H9 (cell line): ENCODE data around the gene PEPD. TPM values are rescaled to one million over a fixed set of nuclear protein-coding genes. Genes with fewer than 3 reads are reported as not detected.
A peak's percentile ranks its signal among the peaks of the same experiment; 100 is the strongest.

Source experiments
- DNase-seq: peaks from one replicate; pipeline ENCODE4 v3.0.0-alpha.2; 2017
- H2AFZ ChIP-seq: one replicate; pipeline ENCODE4 v1.6.1; 2013; ENCODE audit warnings: mild to moderate bottlenecking, low read length, control low read depth, moderate library complexity
- H2AK5ac ChIP-seq: 2 replicates; pipeline ENCODE4 v1.6.1; 2013; ENCODE audit warnings: low read length, control low read depth, mixed read lengths; ENCODE audit not compliant: insufficient read length
- H2BK120ac ChIP-seq: one replicate; pipeline ENCODE4 v1.6.1; 2013; ENCODE audit warnings: low read depth, mild to moderate bottlenecking, low read length, control low read depth, inconsistent platforms; ENCODE audit not compliant: poor library complexity, severe bottlenecking
- H2BK12ac ChIP-seq: 2 replicates; pipeline ENCODE4 v1.6.1; 2013; ENCODE audit warnings: low read length, control low read depth, mixed read lengths, low read depth; ENCODE audit not compliant: insufficient read length
- H2BK15ac ChIP-seq: 2 replicates; pipeline ENCODE4 v1.6.1; 2013; ENCODE audit warnings: low read depth, low read length, control low read depth
- H2BK20ac ChIP-seq: one replicate; pipeline ENCODE4 v1.6.1; 2013; ENCODE audit warnings: low read depth, mild to moderate bottlenecking, low read length, control low read depth, inconsistent platforms; ENCODE audit not compliant: poor library complexity, severe bottlenecking
- H2BK5ac ChIP-seq: 2 replicates; pipeline ENCODE4 v1.6.1; 2013; ENCODE audit warnings: low read length, control low read depth, mixed read lengths; ENCODE audit not compliant: insufficient read length
- H3K14ac ChIP-seq: 2 replicates; pipeline ENCODE4 v1.6.1; 2013; ENCODE audit warnings: low read length, control low read depth; ENCODE audit not compliant: insufficient read depth
- H3K18ac ChIP-seq: 2 replicates; pipeline ENCODE4 v1.6.1; 2013; ENCODE audit warnings: low read depth, mild to moderate bottlenecking, mixed read lengths, low read length, control low read depth; ENCODE audit not compliant: insufficient read length
- H3K23ac ChIP-seq: 2 replicates; pipeline ENCODE4 v1.6.1; 2013; ENCODE audit warnings: low read length, control low read depth, mixed read lengths, low read depth; ENCODE audit not compliant: insufficient read length
- H3K23me2 ChIP-seq: 2 replicates; pipeline ENCODE4 v1.6.1; 2013; ENCODE audit warnings: low read depth, mild to moderate bottlenecking, mixed read lengths, low read length, control low read depth; ENCODE audit not compliant: insufficient read length, poor library complexity, severe bottlenecking
- H3K27ac ChIP-seq: 2 replicates; pipeline ENCODE4 v1.5.1; 2013; ENCODE audit warnings: low read length, control low read depth, mixed read lengths, low read depth; ENCODE audit not compliant: insufficient read length
- H3K27me3 ChIP-seq: 2 replicates; pipeline ENCODE4 v1.6.1; 2013; ENCODE audit warnings: low read length, control low read depth, inconsistent platforms; ENCODE audit not compliant: insufficient read depth
- H3K4ac ChIP-seq: 2 replicates; pipeline ENCODE4 v1.6.1; 2013; ENCODE audit warnings: low read depth, mild to moderate bottlenecking, control low read depth, inconsistent platforms, low read length, moderate library complexity
- H3K4me1 ChIP-seq: 2 replicates; pipeline ENCODE4 v1.6.1; 2013; ENCODE audit warnings: low read length, control low read depth, inconsistent platforms; ENCODE audit not compliant: insufficient read depth
- H3K4me2 ChIP-seq: 2 replicates; pipeline ENCODE4 v1.6.1; 2013; ENCODE audit warnings: low read length, control low read depth, mixed read lengths; ENCODE audit not compliant: insufficient read length, insufficient read depth
- H3K56ac ChIP-seq: 2 replicates; pipeline ENCODE4 v1.6.1; 2013; ENCODE audit warnings: low read depth, mild to moderate bottlenecking, mixed read lengths, low read length, control low read depth; ENCODE audit not compliant: insufficient read length
- H3K79me1 ChIP-seq: 2 replicates; pipeline ENCODE4 v1.6.1; 2013; ENCODE audit warnings: low read depth, mild to moderate bottlenecking, moderate library complexity, low read length, control low read depth, inconsistent platforms; ENCODE audit not compliant: insufficient read depth, poor library complexity, severe bottlenecking
- H3K79me2 ChIP-seq: 2 replicates; pipeline ENCODE4 v1.6.1; 2013; ENCODE audit warnings: low read length, control low read depth, inconsistent platforms; ENCODE audit not compliant: insufficient read depth
- H3K9ac ChIP-seq: 2 replicates; pipeline ENCODE4 v1.6.1; 2013; ENCODE audit warnings: low read length, control low read depth, mixed read lengths; ENCODE audit not compliant: insufficient read length; ENCODE audit errors: extremely low read depth
- H3K9me3 ChIP-seq: one replicate; pipeline ENCODE4 v1.6.1; 2013; ENCODE audit warnings: low read depth, low read length, inconsistent platforms; ENCODE audit not compliant: control insufficient read depth
- H3T11ph ChIP-seq: one replicate; pipeline ENCODE4 v1.6.1; 2013; ENCODE audit warnings: mild to moderate bottlenecking, low read length, control low read depth, inconsistent platforms
- H4K20me1 ChIP-seq: one replicate; pipeline ENCODE4 v1.6.1; 2013; ENCODE audit not compliant: control insufficient read depth, insufficient read length, insufficient read depth
- H4K5ac ChIP-seq: 2 replicates; pipeline ENCODE4 v1.6.1; 2013; ENCODE audit warnings: low read depth, mild to moderate bottlenecking, mixed read lengths, low read length, control low read depth; ENCODE audit not compliant: insufficient read length
- H4K8ac ChIP-seq: replicated peaks from 2 replicates; pipeline ENCODE4 v1.6.1; 2013; ENCODE audit warnings: low read length, control low read depth, mixed read lengths, low read depth; ENCODE audit not compliant: insufficient read length
- H4K91ac ChIP-seq: 2 replicates; pipeline ENCODE4 v1.6.1; 2013; ENCODE audit warnings: low read depth, mild to moderate bottlenecking, moderate library complexity, mixed read lengths, low read length, control low read depth; ENCODE audit not compliant: insufficient read length
- H3K27ac Mint-ChIP-seq, 3 experiments: 2 replicates in 2 of 3; 3 replicates in 1 of 3; pipeline ENCODE4 v1.8.0; 2020 to 2021; ENCODE audit warnings: mixed read lengths in 3 of 3, mild to moderate bottlenecking in 1 of 3, moderate library complexity in 1 of 3
- H3K27me3 Mint-ChIP-seq: 2 replicates; pipeline ENCODE4 v1.8.0; 2021; ENCODE audit warnings: low read depth, mild to moderate bottlenecking, moderate library complexity, mixed read lengths
- H3K36me3 Mint-ChIP-seq, 3 experiments: 2 replicates in 2 of 3; 3 replicates in 1 of 3; pipeline ENCODE4 v1.8.0; 2020 to 2021; ENCODE audit warnings: low read depth in 3 of 3, mixed read lengths in 3 of 3; ENCODE audit not compliant: insufficient read depth in 1 of 3
- H3K4me1 Mint-ChIP-seq, 2 experiments: 2 replicates each; pipeline ENCODE4 v1.8.0; 2020; ENCODE audit warnings: mixed read lengths in 2 of 2
- H3K4me3 Mint-ChIP-seq, 2 experiments: 2 replicates in 1 of 2; 3 replicates in 1 of 2; pipeline ENCODE4 v1.8.0; 2020 to 2021; ENCODE audit warnings: mild to moderate bottlenecking in 2 of 2, mixed read lengths in 2 of 2, moderate library complexity in 1 of 2
- H3K9me3 Mint-ChIP-seq, 2 experiments: 2 replicates in 1 of 2; 3 replicates in 1 of 2; pipeline ENCODE4 v1.8.0; 2020; ENCODE audit warnings: mild to moderate bottlenecking in 2 of 2, mixed read lengths in 2 of 2, moderate library complexity in 1 of 2
- WGBS: extraction: QIAGEN DNeasy Blood & Tissue Kit; methylation state at CpG from one replicate; pipeline ENCODE4 v1.1.7; 2013; ENCODE audit warnings: missing lambda C conversion rate, low lambda C conversion rate, mixed read lengths; ENCODE audit not compliant: insufficient read length; ENCODE audit errors: extremely low coverage; 5-methylcytosine and 5-hydroxymethylcytosine counted together
- total RNA-seq: library from RNA; stranded (reverse); gene quantifications from 2 replicates; pipeline ENCODE4 v1.2.1, GENCODE V29; 2021
- TF ChIP-seq, protein P1 (sequence below): fragments of 200-600 bp; sonication (generic); conservative IDR thresholded peaks from 3 replicates; pipeline ENCODE4 v1.8.0; 2021; ENCODE audit warnings: antibody characterized with exemption, mild to moderate bottlenecking

The PEPD gene
- total RNA-seq, 1 experiment from 2014 or later = 52.8 TPM

DNA sequence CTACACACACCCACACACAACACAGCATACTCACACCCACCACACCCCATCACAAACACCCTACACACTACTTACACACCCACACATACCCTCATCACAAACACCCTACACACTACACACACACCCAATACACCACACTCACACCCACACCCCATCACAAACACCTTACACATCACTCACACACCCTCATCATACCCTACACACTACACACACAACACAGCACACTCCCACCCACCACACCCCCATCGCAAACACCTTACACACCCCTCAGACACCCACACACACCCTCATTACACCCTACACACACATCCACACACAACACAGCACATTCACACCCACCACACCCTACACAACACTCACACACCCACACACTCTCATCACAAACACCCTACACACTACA is 15.8 kb downstream of the PEPD start:
- no peaks in the 10 kb centered on the region for H3K9me3 Mint-ChIP-seq
- Histone ChIP-seq H3K4me1 (no peaks in the 10 kb centered on the region; the same call in 1 of the 2 replicates), H2AFZ (no peak overlapping the region), H3K18ac (no peak overlapping the region), H3K14ac (no peak overlapping the region), H2BK12ac (no peak overlapping the region), H4K91ac (no peak overlapping the region), H2BK120ac (no peak overlapping the region), H3K9me3 (no peaks in the 10 kb centered on the region), H4K5ac (no peak overlapping the region), H3K23me2 (no peaks in the 10 kb centered on the region), H3K23ac (no peak overlapping the region), H4K20me1 (no peaks in the 10 kb centered on the region), H3K56ac (no peak overlapping the region), H3T11ph (no peak overlapping the region), H3K4ac (no peak overlapping the region), H3K9ac (no peak overlapping the region), H3K4me2 (no peak overlapping the region), H2BK20ac (no peak overlapping the region), H2BK15ac (no peak overlapping the region), H2BK5ac (no peak overlapping the region), H3K27me3 (no peaks in the 10 kb centered on the region), H4K8ac (no peak overlapping the region), H3K79me2 (no peaks in the 10 kb centered on the region; the same call in 1 of the 2 replicates), H2AK5ac (no peak overlapping the region), H3K79me1 (no peaks in the 10 kb centered on the region), H3K27ac (no peak overlapping the region)
- H3K27ac Mint-ChIP-seq = peak overlapping the region in 2 of 3 experiments; percentile 29 to 95; a peak in 4 of 7 replicates
- peaks cover 0 to 6% (median 0%) of the 10 kb centered on the region in 3 experiments; a peak in 3 of 7 replicates for H3K36me3 Mint-ChIP-seq
- no peak for DNase-seq
- TF ChIP-seq, protein P1, sequence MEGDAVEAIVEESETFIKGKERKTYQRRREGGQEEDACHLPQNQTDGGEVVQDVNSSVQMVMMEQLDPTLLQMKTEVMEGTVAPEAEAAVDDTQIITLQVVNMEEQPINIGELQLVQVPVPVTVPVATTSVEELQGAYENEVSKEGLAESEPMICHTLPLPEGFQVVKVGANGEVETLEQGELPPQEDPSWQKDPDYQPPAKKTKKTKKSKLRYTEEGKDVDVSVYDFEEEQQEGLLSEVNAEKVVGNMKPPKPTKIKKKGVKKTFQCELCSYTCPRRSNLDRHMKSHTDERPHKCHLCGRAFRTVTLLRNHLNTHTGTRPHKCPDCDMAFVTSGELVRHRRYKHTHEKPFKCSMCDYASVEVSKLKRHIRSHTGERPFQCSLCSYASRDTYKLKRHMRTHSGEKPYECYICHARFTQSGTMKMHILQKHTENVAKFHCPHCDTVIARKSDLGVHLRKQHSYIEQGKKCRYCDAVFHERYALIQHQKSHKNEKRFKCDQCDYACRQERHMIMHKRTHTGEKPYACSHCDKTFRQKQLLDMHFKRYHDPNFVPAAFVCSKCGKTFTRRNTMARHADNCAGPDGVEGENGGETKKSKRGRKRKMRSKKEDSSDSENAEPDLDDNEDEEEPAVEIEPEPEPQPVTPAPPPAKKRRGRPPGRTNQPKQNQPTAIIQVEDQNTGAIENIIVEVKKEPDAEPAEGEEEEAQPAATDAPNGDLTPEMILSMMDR = no peak
- H3K27me3 Mint-ChIP-seq = no peaks in the 10 kb centered on the region
- WGBS = 100% methylated on average over 1 of the region's 1 CpG
- peaks cover 10 to 14% of the 10 kb centered on the region in 2 experiments for H3K4me1 Mint-ChIP-seq
- no peak overlapping the region for H3K4me3 Mint-ChIP-seq
